Parathyroid adenoma (tissue), 2 donors: ENCODE measurements around the gene RFXANK.

ENCODE experiments used
- H2AFZ ChIP-seq: fragments of 300-600 bp; sonication (generic); one replicate; pipeline ENCODE4 v1.7.0; 2017; ENCODE audit warnings: antibody characterized with exemption, mild to moderate bottlenecking
- H3K27ac ChIP-seq: fragments of 300-600 bp; sonication (generic); one replicate; pipeline ENCODE4 v1.7.0; 2017
- H3K27me3 ChIP-seq: fragments of 300-600 bp; sonication (generic); one replicate; pipeline ENCODE4 v1.7.0; 2017; ENCODE audit warnings: low read length; ENCODE audit not compliant: control insufficient read depth, insufficient read depth
- H3K36me3 ChIP-seq: fragments of 300-600 bp; sonication (generic); one replicate; pipeline ENCODE4 v1.7.0; 2017; ENCODE audit warnings: low read length; ENCODE audit not compliant: control insufficient read depth, insufficient read depth
- H3K4me1 ChIP-seq: fragments of 300-600 bp; sonication (generic); one replicate; pipeline ENCODE4 v1.7.0; 2017; ENCODE audit warnings: control low read depth
- H3K4me2 ChIP-seq: fragments of 300-600 bp; sonication (generic); one replicate; pipeline ENCODE4 v1.7.0; 2017; ENCODE audit warnings: low read length
- H3K4me3 ChIP-seq: fragments of 300-600 bp; sonication (generic); one replicate; pipeline ENCODE4 v1.7.0; 2017; ENCODE audit warnings: low read depth, low read length
- H3K79me2 ChIP-seq: fragments of 300-600 bp; sonication (generic); one replicate; pipeline ENCODE4 v1.7.0; 2017; ENCODE audit warnings: control low read depth
- H3K9ac ChIP-seq: fragments of 300-600 bp; sonication (generic); one replicate; pipeline ENCODE4 v1.7.0; 2017; ENCODE audit warnings: mild to moderate bottlenecking
- H3K9me3 ChIP-seq: fragments of 300-600 bp; sonication (generic); one replicate; pipeline ENCODE4 v1.7.0; 2017; ENCODE audit warnings: low read length; ENCODE audit not compliant: control insufficient read depth
- CTCF ChIP-seq: fragments of 300-600 bp; sonication (generic); IDR thresholded peaks from one replicate; pipeline ENCODE4 v1.7.0; 2017; ENCODE audit warnings: antibody characterized with exemption, mild to moderate bottlenecking
- donor health status: primary hyperparathyroidism.

The RFXANK gene

GRCh38 chr19:19211499-19212420, 19.7 kb downstream of the RFXANK start, which contains the start of gene NCAN:
Gene NCAN, plus strand, starts transcription at chr19:19211958. Its CDS starts 4,996 bp downstream, at chr19:19216954.
- no peak within 1 kb of the TSS for H3K4me2 ChIP-seq
- peaks cover 7% of the 10 kb centered on the region for H3K27me3 ChIP-seq
- H3K4me1 ChIP-seq = no peaks in the 10 kb centered on the region
- no peaks in the 10 kb centered on the region for H3K79me2 ChIP-seq
- no peak within 1 kb of the TSS for H3K9ac ChIP-seq
- H2AFZ ChIP-seq = no peak within 1 kb of the TSS
- TF ChIP-seq CTCF = no peak
- no peak within 1 kb of the TSS for H3K27ac ChIP-seq
- H3K36me3 ChIP-seq = no peaks in the 10 kb centered on the region
- H3K9me3 ChIP-seq = no peaks in the 10 kb centered on the region
- H3K4me3 ChIP-seq = no peak within 1 kb of the TSS

DNA sequence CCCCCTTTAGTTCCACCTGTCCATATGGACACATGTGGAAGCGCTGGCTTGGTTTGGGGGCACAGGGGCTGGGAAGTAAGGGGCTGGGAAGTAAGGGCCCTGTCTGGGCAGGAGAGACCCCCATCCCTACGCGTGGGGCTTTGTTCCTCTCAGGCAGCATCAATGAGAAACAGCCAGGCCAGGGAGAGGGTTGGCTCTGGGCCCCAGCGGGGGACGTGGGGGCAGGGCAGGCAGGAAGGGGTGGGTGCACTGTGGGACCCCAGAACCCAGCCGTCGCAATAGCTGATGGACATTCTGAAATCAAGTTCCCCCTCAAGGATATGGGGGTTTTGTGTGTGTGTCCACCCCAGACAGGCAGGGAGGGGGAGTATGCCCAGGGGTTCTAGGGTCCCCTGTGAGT, 20.9 kb downstream of the RFXANK start:
- Histone ChIP-seq H3K27me3 (peaks cover 7% of the 10 kb centered on the region), H3K9me3 (no peaks in the 10 kb centered on the region), H3K27ac (no peak overlapping the region), H3K79me2 (no peaks in the 10 kb centered on the region), H3K4me1 (no peaks in the 10 kb centered on the region), H3K9ac (no peak overlapping the region), H3K4me3 (no peak overlapping the region), H2AFZ (no peak overlapping the region), H3K4me2 (no peak overlapping the region), H3K36me3 (no peaks in the 10 kb centered on the region)
- TF ChIP-seq CTCF = no peak

DNA sequence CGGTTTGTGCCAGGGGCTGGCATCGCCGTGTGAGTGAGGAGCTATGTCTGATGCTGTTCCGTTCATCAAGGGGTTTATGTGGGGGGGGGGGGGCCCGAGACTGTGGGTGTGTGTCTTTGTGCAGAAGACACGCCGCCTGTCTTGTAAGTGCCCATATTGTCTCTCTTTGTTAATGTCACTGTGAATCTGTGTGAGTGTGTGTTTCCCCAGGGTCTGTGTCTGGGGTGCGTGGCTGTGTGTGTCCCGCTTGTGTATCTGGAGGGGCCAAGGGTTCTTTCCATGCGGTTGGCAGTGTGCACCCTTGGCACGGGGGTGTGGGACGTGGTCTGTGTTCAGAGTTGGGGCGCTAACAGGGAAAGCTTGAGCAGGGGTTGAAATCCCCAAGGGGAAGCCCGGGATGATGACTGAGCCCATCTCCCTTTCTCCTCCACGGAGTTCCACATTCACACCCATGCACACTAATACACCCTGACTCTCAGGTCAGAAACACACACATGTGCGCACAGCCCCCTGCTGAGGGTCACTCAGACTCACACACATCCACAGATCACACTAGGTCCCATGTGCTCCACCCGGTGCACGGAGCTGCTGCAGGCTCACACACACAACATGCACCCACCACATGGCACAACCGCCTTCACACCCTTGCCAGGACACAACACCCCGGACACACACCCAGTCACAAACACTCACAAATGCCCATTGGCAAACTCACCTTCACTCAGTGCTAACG, 21.5 kb downstream of the RFXANK start:
- no peak overlapping the region for H3K4me3 ChIP-seq
- no peak overlapping the region for H3K4me2 ChIP-seq
- H3K9me3 ChIP-seq = no peaks in the 10 kb centered on the region
- no peak overlapping the region for H3K9ac ChIP-seq
- no peak overlapping the region for H2AFZ ChIP-seq
- TF ChIP-seq CTCF = no peak
- H3K27me3 ChIP-seq = peaks cover 7% of the 10 kb centered on the region
- H3K4me1 ChIP-seq = no peaks in the 10 kb centered on the region
- no peak overlapping the region for H3K27ac ChIP-seq
- no peaks in the 10 kb centered on the region for H3K79me2 ChIP-seq
- H3K36me3 ChIP-seq = no peaks in the 10 kb centered on the region

GRCh38 chr19:19214159-19214490, 22.1 kb downstream of the RFXANK start:
- no peaks in the 10 kb centered on the region for H3K79me2 ChIP-seq
- H3K4me3 ChIP-seq = no peak overlapping the region
- no peak overlapping the region for H3K9ac ChIP-seq
- H3K27me3 ChIP-seq = peaks cover 7% of the 10 kb centered on the region
- no peaks in the 10 kb centered on the region for H3K36me3 ChIP-seq
- H2AFZ ChIP-seq = no peak overlapping the region
- H3K4me2 ChIP-seq = no peak overlapping the region
- no peaks in the 10 kb centered on the region for H3K9me3 ChIP-seq
- TF ChIP-seq CTCF = no peak
- H3K27ac ChIP-seq = no peak overlapping the region
- H3K4me1 ChIP-seq = no peaks in the 10 kb centered on the region
